Measurements from ENCODE around the gene TBL3.

- TF ChIP-seq, protein P1, sequence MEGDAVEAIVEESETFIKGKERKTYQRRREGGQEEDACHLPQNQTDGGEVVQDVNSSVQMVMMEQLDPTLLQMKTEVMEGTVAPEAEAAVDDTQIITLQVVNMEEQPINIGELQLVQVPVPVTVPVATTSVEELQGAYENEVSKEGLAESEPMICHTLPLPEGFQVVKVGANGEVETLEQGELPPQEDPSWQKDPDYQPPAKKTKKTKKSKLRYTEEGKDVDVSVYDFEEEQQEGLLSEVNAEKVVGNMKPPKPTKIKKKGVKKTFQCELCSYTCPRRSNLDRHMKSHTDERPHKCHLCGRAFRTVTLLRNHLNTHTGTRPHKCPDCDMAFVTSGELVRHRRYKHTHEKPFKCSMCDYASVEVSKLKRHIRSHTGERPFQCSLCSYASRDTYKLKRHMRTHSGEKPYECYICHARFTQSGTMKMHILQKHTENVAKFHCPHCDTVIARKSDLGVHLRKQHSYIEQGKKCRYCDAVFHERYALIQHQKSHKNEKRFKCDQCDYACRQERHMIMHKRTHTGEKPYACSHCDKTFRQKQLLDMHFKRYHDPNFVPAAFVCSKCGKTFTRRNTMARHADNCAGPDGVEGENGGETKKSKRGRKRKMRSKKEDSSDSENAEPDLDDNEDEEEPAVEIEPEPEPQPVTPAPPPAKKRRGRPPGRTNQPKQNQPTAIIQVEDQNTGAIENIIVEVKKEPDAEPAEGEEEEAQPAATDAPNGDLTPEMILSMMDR (IDR thresholded peaks at IDR 0.05): no peak
- no peak for TF ChIP-seq POLR2A (IDR thresholded peaks at IDR 0.05)
Observed at GRCh38 chr16:1977875-1978268, 6.0 kb downstream of the TBL3 start.
